T47D (cell line): ENCODE data around the gene PDK2.

Experiments used
- DNase-seq, 2 experiments: peaks; one replicate each; pipeline versions ENCODE4 v3.0.0 to v3.0.0-alpha.2; 2011 to 2012; ENCODE audit warnings: low read depth in 1 of 2, low spot score in 1 of 2
- JUND ChIP-seq: IDR thresholded peaks from 2 replicates; pipeline ENCODE4 v1.6.1; 2012; ENCODE audit warnings: low read depth
- in situ Hi-C: cut with HindIII; loops from 2 replicates; pipeline ENCODE4 v1.10.0; 2016; ENCODE audit warnings: low sequenced_read_pairs, low pct_unique_long_range_greater_than_20kb

PDK2 gene

DNA sequence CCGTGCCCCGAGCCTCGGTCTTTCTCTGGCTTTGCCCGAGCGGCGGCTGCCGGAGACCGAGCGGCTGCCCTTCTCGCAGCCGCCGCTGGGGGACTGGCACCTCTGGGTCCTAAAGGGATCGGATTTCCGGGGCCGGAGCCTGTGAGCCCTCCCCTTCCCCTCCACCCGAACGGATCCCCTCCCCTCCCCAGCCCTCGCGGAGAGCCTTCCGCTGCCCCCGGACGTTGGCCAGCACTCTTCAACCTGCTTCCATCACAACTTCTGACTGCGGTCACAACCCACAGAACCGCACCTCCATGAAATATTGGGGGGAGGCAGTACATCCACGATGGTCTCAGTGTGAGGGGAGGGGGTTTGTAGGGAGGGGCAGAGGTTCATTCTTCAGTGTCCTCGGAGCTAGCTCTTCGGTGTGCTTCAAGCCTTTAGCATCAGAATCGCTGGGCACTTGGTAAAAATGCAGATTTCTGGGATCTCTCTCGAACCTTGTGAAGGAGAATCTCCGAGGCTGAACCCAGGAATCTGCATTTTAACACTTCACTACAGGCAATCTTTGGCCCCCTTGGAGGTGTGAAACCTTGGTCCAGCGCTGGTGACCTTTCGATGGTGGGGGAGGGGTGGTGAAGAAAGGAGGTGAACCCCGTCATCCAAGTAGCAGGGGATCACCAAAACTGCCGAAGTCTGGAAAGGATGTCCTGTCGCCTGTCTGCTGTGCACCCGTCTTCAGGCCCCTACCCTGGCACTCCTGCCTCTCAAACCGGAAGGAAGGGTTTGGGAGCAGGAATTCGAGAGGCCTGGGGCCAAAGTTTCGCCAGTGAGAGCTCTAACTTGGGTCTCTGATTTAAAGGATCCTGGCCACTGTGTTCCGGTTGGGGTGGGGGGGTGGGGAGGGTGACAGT lies 56.1 kb downstream of the PDK2 start:
- DNase-seq, result peak; percentile 97 to 98
- in situ Hi-C loops, result no loop called here
- no peak for TF ChIP-seq JUND

DNA sequence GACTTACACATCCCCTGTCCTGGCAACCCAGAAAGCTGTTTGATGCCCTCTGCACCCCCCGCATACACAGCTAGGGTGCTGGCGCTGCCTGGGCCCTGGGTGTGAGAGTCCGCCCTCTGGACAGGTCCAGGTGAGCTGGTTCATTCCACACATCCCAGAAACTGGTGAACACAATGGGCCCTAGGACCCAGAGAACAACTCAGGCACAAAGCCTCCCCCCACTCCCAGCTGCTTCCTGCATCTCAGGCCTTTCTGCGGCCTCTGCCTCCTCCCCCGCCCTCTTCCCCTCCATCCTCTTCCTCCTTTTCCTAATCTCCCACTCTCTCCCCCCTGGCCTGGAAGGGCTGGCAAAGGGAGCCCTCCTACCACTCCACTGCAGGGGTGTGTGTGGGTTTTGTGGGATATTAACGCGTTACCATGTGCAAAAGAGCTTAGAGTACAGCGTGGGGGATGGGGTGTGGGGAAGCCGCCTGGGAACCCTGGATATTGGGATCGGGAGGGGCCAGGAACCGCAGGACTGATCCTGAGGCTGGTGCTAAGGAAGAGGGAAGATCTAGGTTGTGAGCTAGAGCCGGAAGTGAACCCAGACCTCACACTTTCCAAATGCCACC lies 56.9 kb downstream of the PDK2 start:
- DNase-seq, result peak; percentile 95 to 98
- in situ Hi-C loops, result no loop called here
- TF ChIP-seq JUND, result no peak

DNA sequence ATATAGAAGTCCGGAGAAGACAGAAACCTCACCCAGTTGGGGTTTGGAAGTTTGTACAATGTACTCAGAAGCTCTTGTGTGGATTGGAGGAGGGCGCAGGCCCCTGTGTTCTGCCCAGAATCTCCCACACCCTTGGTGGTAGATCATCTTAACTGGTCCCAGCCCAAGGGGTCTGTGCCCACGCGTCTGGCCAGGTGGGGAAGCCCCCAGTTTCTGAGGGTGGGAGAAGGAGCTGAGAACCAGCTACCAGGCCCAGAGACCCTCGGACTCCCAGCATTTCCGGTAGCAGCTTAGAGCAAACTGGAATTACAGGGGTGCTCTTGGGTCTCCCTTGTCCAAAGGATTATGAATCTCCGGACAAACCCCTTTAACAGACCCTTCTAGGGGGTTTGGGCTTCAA lies 57.6 kb downstream of the PDK2 start:
- no peak for DNase-seq
- in situ Hi-C loops, result no loop called here
- TF ChIP-seq JUND, result no peak

DNA sequence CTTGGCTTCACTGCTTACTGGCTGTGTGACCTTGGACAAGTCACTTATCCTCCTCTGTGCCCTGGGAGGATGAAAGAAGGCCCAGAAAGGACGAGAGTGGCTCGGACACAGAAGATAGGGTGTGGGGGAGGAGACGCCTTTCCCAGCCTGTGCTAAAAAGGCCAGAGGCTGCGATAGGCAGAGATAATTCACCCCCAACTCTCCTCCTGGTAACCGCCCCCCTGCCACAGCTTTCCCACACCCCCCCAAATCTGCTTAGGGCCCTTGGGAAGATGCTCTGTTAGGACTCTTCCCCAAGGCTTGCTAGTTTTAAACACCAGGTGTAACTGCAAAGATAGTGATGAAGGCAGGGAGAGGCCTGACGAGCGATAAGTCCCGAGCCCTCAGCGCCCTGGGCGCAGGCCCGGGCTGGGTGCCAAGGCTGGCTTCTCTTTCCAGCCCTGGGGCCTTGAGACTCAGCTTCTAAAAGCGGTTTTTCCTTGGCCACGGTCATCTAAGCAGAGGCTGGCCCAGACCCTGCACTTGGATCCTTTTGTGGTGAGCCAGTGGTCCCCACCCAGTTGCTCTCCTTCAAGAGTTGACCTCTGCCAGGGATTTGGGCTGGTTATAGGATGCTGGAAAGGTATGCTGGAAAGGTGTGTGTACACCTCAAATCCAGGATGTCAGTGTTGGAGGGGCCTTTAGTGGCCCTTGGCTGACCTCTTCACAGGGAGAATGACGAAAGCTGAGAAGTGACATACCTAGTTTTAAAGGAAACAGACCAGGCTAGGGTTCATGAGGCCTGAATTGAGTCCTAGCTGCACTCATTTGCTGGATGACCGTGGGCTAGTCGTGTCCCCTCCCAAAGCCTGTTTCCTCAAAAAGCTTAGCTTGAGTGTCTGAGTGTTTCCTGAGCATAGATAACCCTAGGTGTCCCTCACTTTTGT lies 58.8 kb downstream of the PDK2 start:
- DNase-seq, result peak in 1 of 2 experiments; percentile 84
- in situ Hi-C loops, result no loop called here

DNA sequence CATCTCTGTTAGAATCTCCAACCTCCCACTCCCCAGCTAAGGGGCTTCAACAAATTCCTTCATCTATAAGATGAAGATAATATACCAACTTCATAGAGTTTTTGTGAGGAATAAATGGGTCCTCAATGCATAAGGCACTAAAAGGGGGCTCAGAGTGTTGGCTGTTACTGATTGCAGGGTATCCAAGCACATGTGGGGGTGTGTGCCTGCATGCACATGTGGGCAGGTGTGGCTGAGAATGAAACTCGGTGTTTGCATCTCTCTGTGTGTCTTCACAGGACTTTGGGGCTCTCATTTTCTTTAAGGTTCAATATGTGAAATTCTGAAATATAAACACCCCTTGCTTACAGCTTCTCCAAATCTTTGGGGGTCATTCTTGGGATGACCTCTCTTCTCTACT lies 59.5 kb downstream of the PDK2 start:
- no peak for TF ChIP-seq JUND
- no peak for DNase-seq
- in situ Hi-C loops, result no loop called here

More for the DNA sequence above, 58.8 kb downstream of the PDK2 start:
- TF ChIP-seq JUND, result no peak

DNA sequence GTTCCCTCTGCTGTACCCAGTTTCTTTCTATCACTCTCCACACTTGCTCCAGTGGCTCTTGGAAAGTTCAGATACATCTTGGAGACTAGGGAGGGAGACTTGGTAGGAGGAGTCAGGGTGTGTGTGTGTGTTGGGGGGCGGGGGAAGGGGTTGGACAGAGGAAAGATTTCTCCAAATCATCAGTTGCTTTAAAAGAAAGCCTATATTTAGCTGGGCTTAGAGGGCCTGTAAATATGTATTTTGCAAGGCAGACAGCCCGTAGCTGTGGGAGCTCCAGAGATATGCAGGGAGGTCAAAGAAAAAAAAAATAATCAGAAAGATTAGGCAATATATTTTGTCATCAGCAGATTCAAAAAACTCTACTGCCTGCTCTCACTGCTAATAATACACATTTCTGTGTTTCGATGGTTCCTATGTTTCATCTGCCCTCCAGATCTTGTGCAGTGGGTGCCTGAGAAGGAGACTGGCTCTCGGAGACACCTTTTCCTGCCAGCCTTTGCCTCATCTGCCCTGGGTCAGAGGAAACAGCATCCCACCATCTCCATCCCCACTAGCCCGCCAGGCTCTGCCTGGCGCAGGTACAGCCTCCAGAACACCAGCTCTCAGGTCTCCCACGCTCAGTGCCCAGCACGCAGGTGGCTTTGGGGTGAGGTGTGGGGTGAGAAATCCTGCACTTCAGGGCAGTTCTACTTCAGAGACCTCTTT lies 60.1 kb downstream of the PDK2 start:
- DNase-seq, result no peak
- no peak for TF ChIP-seq JUND
- in situ Hi-C loops, result no loop called here

DNA sequence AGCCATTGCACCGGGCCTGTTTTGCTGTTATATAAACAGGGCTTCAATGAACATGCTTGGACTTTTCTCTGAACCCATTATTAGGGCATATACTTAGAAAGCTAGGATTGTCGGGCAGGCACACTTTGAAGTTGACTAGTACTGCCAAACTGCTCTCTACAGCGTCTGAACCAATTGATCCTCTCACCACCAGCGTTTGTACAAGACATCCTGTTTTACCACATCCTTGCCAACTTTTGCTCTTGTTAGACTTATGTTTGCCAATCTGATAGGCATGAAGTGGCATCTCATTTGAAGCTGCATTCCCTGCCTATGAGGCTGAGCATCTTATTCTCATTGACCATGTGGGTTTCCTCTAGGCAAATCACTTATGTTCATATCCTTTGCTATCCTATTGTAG lies 62.7 kb downstream of the PDK2 start:
- in situ Hi-C loops, result no loop called here
- no peak for TF ChIP-seq JUND
- peak in 1 of 2 experiments; percentile 86 for DNase-seq

DNA sequence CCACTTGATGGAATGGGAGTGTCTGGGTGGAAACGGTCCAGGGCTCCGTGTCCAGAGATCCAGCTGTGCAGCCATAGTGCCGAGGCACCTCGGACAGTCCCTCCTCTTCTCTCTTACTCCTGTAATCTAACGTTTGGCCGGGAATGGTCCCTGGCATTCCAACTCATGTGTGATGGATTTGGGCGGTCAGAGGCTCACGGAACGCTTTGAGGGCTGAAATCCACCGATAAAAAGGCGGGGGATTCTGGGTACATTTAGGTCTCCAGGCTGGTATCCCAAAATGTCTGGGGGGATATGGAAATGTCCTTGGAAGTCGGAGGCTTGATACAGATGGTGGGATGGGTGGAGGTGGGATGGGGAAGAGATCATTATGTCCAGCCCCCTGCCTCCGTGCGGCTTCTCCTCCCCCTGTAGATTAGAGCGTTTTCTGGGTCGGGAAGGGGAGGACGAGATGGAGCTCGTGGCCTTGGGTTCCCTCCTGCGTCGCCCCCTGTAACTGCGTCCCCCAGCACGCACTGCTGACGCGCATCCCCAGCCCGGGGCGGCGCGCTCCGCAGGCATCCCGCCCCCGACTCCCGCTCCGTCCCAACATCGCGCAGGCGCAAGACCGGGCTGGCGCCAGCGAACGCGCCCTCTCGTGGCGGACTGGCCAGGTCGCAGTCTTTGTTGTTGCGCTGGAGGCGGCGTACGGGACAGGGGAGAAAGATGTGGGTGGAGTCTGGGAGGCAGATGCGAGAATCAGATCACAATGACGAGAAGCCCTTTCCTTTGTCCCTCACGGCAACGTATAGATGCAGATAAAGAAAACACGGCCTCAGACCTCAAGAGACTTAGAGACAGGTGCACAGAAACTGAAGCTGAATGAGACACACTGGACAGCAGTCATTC lies 66.1 kb downstream of the PDK2 start:
- DNase-seq, result peak; percentile 93 to 100
- TF ChIP-seq JUND, result no peak
- in situ Hi-C loops, result no loop called here
